SU-DHL-6 (cell line): Measurements from ENCODE around the gene DNAJB7.
"Not testable (repeated sequence)": the region's sequence is repeated elsewhere in the genome, so short reads cannot be mapped to it uniquely, and the experiment has no call there.

Experiments
- H2AFZ ChIP-seq: fragments of 200-600 bp; sonication (generic); 2 replicates; pipeline ENCODE4 v1.6.1; 2014; ENCODE audit warnings: low read depth, mild to moderate bottlenecking, moderate library complexity, mixed read lengths, antibody characterized with exemption, low read length; ENCODE audit not compliant: severe bottlenecking
- H3F3A ChIP-seq: fragments of 200-600 bp; shearing (Covaris generic); 2 replicates; pipeline ENCODE4 v1.6.0; 2016; ENCODE audit warnings: antibody characterized with exemption, mild to moderate bottlenecking; ENCODE audit not compliant: insufficient read depth
- H3K27ac ChIP-seq: fragments of 200-600 bp; sonication (generic); 2 replicates; pipeline ENCODE4 v1.5.1; 2016; ENCODE audit warnings: low read depth, mild to moderate bottlenecking, low read length, moderate library complexity, mixed read lengths
- H3K27me3 ChIP-seq: fragments of 200-600 bp; sonication (generic), shearing (Covaris generic); 2 replicates; pipeline ENCODE4 v1.6.0; 2014; ENCODE audit warnings: mild to moderate bottlenecking, low read length
- H3K36me3 ChIP-seq: fragments of 200-600 bp; sonication (generic); 2 replicates; pipeline ENCODE4 v1.6.1; 2014; ENCODE audit warnings: mild to moderate bottlenecking, low read length, mixed read lengths
- H3K4me2 ChIP-seq: fragments of 300-600, 200-600 bp; shearing (Covaris generic), sonication (generic); 2 replicates; pipeline ENCODE4 v1.6.0; 2014; ENCODE audit warnings: low read length, low read depth, mild to moderate bottlenecking; ENCODE audit not compliant: poor library complexity, severe bottlenecking
- H3K4me3 ChIP-seq: fragments of 200-600 bp; sonication (generic); 2 replicates; pipeline ENCODE4 v1.5.1; 2014; ENCODE audit warnings: antibody characterized with exemption, low read length, mild to moderate bottlenecking, mixed read lengths; ENCODE audit not compliant: insufficient read depth, poor library complexity, severe bottlenecking
- H3K79me2 ChIP-seq: fragments of 200-600 bp; sonication (generic); 2 replicates; pipeline ENCODE4 v1.6.1; 2014; ENCODE audit warnings: mild to moderate bottlenecking, low read length, moderate library complexity; ENCODE audit not compliant: insufficient read depth
- H3K9ac ChIP-seq: fragments of 200-600 bp; sonication (generic); 2 replicates; pipeline ENCODE4 v1.7.0; 2014; ENCODE audit warnings: mild to moderate bottlenecking, low read length
- H3K9me2 ChIP-seq: fragments of 200-600 bp; sonication (generic); replicated peaks from 2 replicates; pipeline ENCODE4 v1.6.1; 2014; ENCODE audit warnings: low read length; ENCODE audit not compliant: insufficient read depth
- H3K9me3 ChIP-seq: fragments of 200-600 bp; sonication (generic); 2 replicates; pipeline ENCODE4 v1.6.1; 2014; ENCODE audit warnings: low read length, mixed read lengths; ENCODE audit not compliant: insufficient read depth
- H4K20me1 ChIP-seq: fragments of 200-600 bp; sonication (generic); 2 replicates; pipeline ENCODE4 v1.6.1; 2014; ENCODE audit warnings: low read depth, mild to moderate bottlenecking, antibody characterized with exemption, low read length, moderate library complexity, mixed read lengths
- CTCF ChIP-seq: fragments of 200-600 bp; sonication (generic); IDR thresholded peaks from one replicate; pipeline ENCODE4 v1.5.1; 2017; ENCODE audit warnings: antibody characterized with exemption, mild to moderate bottlenecking, low read length, moderate library complexity; ENCODE audit not compliant: insufficient read depth, poor library complexity, severe bottlenecking
- EZH2phosphoT487 ChIP-seq: fragments of 200-600 bp; sonication (generic), shearing (Covaris generic); conservative IDR thresholded peaks from 2 replicates; pipeline ENCODE4 v1.6.1; 2018; ENCODE audit warnings: mild to moderate bottlenecking, antibody characterized with exemption, low read length, moderate library complexity, mixed read lengths

DNAJB7 gene

GRCh38 chr22:40853333-40853732 lies 8.6 kb downstream of the DNAJB7 start:
- Histone ChIP-seq H3K79me2 (peaks cover 84% of the 10 kb centered on the region), H3K4me2 (peak overlapping the region; percentile 98), H3K9me3 (no peaks in the 10 kb centered on the region), H2AFZ (no peak overlapping the region), H3K9ac (peak overlapping the region; percentile 77), H3K9me2 (no peaks in the 10 kb centered on the region), H4K20me1 (peaks cover 5% of the 10 kb centered on the region; the same call in 1 of the 2 replicates), H3K27ac (peak overlapping the region; percentile 34; the same call in 1 of the 2 replicates), H3F3A (peaks cover 14% of the 10 kb centered on the region), H3K36me3 (peaks cover 11% of the 10 kb centered on the region; the same call in 1 of the 2 replicates), H3K27me3 (no peaks in the 10 kb centered on the region), H3K4me3 (peak overlapping the region; percentile 68)
- TF ChIP-seq EZH2phosphoT487: no peak
- no peak for TF ChIP-seq CTCF

GRCh38 chr22:40845816-40846215 lies 16.1 kb downstream of the DNAJB7 start:
- not testable (repeated sequence) for H3K27me3 ChIP-seq, H3K9ac ChIP-seq, H2AFZ ChIP-seq, H3K27ac ChIP-seq, H3K9me2 ChIP-seq, H3K9me3 ChIP-seq, H3K4me2 ChIP-seq, H4K20me1 ChIP-seq, H3K4me3 ChIP-seq
- Histone ChIP-seq H3K79me2 (peaks cover 40% of the 10 kb centered on the region), H3F3A (peaks cover 12% of the 10 kb centered on the region; the same call in 1 of the 2 replicates), H3K36me3 (peaks cover 39% of the 10 kb centered on the region)

- no peak overlapping the region for H3K4me3 ChIP-seq
- peaks cover 41% of the 10 kb centered on the region for H3K36me3 ChIP-seq
- H3K9me2 ChIP-seq: no peaks in the 10 kb centered on the region
- no peak overlapping the region for H3K27ac ChIP-seq
- H3K27me3 ChIP-seq: no peaks in the 10 kb centered on the region
- H3K9ac ChIP-seq: no peak overlapping the region
- peaks cover 12% of the 10 kb centered on the region; the same call in 1 of the 2 replicates for H3F3A ChIP-seq
- TF ChIP-seq EZH2phosphoT487: no peak
- TF ChIP-seq CTCF: no peak
- no peaks in the 10 kb centered on the region for H4K20me1 ChIP-seq
- H2AFZ ChIP-seq: no peak overlapping the region
- no peaks in the 10 kb centered on the region for H3K9me3 ChIP-seq
- peaks cover 31% of the 10 kb centered on the region; the same call in 1 of the 2 replicates for H3K79me2 ChIP-seq
- H3K4me2 ChIP-seq: no peak overlapping the region
Observed at GRCh38 chr22:40844951-40845350, 17.0 kb downstream of the DNAJB7 start.

GRCh38 chr22:40838486-40838885 lies 23.4 kb downstream of the DNAJB7 start:
- H3K27ac ChIP-seq: no peak overlapping the region
- H3K9ac ChIP-seq: no peak overlapping the region
- peaks cover 23% of the 10 kb centered on the region for H3K79me2 ChIP-seq
- no peaks in the 10 kb centered on the region for H4K20me1 ChIP-seq
- no peak overlapping the region for H2AFZ ChIP-seq
- TF ChIP-seq EZH2phosphoT487: no peak
- no peak for TF ChIP-seq CTCF
- H3K27me3 ChIP-seq: no peaks in the 10 kb centered on the region
- H3K9me3 ChIP-seq: no peaks in the 10 kb centered on the region
- peaks cover 42% of the 10 kb centered on the region for H3K36me3 ChIP-seq
- peaks cover 7% of the 10 kb centered on the region; the same call in 1 of the 2 replicates for H3F3A ChIP-seq
- no peak overlapping the region for H3K4me3 ChIP-seq
- H3K4me2 ChIP-seq: no peak overlapping the region
- H3K9me2 ChIP-seq: no peaks in the 10 kb centered on the region
